GM21576 (cell line): ENCODE data around the gene LRP2.
"Not testable (repeated sequence)": the region's sequence is repeated elsewhere in the genome, so short reads cannot be mapped to it uniquely, and the experiment has no call there.

Experiments used
- ATAC-seq: cut with Tn5 transposase; IDR thresholded peaks from one replicate; pipeline ENCODE4 v1.9.1; 2021; ENCODE audit warnings: mild to moderate bottlenecking, moderate library complexity; ENCODE audit not compliant: unreplicated experiment

LRP2 gene

DNA sequence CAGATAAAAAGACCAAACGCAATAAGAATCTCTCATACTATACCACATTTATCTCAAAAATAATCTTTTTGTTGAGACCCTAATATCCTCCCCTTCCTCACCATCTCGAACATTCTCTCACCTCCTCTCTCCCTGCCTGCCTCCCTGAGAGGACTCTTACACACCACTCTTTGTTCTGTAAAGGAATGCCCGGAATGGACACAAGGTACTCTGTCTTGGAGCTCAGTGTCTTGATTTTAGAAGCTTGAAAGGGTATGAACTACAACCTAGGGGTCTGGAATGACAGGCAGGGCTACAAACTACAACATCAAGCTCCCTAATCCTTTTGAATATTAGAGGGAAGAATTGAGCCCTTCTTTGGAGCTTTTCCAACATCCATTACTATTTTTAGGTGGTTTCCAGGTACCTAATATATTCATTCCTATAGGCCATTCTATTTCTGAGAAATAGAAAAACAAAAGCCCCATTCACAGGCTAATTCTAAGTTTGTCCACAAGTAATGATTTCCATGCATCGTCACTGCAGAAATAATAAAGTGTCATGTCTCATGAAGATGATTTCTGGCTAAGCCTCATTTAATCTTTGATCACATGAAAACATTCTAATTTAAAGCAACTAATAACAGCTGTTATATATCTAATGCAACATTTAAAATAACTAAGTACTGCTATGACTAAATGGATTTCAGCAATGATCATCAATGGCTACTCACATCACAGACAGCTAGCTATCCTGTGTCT is 60.6 kb downstream of the LRP2 start:
- ATAC-seq: no peak

DNA sequence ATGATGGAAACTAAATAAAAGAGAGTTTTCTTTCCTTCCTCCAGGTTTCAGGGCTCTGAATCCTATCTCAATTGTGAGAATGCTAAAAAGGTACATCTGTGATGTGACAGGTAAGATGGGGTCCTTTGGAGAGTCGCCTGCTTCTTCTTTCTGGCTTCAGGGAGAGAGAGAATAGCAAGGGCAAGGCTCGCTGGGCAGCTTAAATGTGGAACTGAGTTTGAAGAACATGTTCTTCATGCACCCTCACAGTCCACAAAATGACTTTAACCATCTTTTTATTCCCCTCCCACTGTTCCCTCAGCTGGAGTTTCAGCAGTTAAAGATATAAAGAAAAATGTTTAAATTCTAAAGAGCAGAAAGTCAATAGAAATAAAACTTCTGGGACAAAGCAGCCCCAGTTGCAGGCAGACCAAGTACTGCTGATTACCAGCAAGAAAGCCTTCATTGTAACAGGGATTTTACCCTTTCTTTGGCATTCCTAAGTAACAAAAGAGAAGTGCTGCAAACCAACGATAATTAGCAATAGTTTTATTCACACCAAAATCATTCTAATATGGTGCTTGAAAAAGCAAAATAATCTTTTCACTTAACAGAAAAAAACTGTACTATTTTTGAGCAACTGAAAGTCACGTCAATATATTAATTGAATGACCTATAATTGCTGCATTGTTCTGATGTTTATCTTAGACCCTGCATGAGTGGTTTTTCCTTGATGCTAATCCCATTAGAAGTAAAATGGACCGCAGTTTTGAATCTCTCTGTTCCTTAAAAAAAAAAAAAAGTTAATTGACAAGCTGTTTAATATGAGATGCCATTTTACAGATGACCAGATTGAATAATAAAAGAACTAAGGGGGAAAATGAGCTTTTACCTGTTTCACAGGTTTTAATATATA is 61.5 kb downstream of the LRP2 start:
- no peak for ATAC-seq

DNA sequence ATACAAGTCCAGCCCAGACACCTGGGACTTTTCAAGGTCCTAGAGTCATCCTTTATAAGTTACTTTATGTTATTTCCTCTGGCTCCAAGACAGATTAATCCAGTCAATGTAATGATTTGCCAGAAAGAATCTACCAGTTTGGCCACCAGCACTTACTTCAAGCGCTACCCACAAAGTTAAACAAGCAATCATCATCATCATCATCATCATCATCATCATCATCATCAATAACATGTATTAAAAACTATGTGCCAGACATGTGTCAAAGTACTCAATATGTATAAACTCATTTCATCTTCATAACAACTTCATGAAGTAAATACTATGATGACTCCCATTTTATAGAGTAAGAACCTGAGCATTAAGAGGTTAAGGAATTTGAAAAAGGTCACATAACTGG is 64.3 kb downstream of the LRP2 start:
- ATAC-seq: no peak

DNA sequence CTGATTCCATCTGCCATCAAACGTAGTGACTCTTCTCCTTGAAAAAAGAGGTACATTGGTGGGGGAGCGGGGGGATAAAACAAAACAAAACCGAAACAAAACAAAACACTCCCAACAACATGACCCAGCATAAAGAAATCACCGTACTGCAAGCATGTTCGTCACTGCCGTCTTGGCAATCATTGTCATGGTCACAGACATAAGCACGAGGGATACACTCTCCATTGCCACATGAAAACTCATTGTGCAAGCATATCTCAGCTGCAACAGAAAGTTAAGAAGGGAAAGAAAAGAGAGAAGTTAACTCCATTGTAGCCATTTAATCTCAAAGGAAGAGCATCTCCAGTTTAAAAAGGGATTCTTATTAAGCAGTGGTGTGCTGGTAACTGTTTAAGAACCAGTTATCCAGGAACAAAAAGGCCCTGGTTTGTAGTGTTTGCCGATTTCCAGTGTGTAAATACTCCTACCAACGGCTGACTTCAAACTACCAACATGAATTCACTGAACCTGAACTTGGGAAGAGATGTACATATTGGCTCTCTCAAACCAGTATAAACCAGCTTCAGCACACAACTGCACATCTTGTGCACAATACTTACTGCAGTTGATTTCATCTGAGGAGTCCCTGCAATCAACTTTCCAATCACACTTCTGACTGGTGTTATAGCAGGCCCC is 68.2 kb downstream of the LRP2 start:
- no peak for ATAC-seq

DNA sequence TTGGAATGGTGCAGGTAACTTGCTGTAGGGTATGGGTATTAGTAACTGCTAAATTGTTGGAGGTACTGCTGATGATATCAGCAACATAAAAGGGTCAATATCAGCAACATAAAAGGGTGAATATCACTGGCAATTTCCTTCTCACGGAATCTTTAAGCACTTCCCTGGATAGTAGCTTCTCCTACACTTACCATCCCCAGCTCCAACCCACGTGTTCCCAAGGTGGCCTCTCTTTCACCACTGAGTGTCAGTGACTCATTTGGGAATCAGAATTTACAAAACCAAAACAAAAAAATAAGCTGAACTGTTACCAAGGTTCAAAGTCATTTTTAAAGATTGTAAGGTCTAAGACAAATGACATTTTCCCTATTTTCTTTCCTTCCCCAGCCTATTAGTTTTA is 70.8 kb downstream of the LRP2 start:
- ATAC-seq: no peak

DNA sequence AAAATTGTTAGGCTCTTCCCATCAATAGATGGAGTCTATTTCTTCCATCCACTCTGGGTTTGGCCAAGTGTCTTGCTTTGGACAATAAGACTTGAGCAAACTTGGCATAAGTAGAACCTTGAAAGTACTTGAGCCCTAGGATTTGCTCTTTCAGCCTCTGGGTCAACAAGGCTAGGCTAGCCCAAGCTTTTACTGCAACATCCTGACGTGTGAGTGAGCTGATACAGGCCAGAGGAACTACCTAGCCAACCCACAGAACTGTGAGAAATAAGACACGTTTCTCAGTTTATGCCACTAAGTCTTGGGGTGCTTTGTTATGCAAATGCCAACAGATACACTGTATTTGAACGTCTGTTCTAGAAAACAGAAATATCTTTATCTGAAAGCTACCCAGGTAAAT is 71.9 kb downstream of the LRP2 start:
- ATAC-seq: no peak

DNA sequence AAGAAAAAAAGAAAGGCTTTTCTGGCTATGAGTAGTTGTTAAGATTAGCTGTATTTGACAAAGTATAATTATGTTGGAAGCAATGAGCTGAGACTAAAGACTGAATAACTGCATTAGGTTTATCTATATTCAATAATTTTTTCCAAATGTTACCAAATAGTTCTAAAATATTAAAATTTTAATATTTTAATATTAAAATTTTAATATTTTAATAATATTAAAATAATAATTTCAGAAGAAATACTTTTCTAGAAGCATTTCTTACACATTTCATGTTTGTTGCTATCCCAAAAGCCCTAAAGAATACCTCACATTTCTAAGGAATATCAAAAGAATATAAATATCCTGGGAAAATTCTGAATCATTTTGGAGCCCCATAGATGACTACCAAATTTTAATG is 74.7 kb downstream of the LRP2 start:
- ATAC-seq: no peak

DNA sequence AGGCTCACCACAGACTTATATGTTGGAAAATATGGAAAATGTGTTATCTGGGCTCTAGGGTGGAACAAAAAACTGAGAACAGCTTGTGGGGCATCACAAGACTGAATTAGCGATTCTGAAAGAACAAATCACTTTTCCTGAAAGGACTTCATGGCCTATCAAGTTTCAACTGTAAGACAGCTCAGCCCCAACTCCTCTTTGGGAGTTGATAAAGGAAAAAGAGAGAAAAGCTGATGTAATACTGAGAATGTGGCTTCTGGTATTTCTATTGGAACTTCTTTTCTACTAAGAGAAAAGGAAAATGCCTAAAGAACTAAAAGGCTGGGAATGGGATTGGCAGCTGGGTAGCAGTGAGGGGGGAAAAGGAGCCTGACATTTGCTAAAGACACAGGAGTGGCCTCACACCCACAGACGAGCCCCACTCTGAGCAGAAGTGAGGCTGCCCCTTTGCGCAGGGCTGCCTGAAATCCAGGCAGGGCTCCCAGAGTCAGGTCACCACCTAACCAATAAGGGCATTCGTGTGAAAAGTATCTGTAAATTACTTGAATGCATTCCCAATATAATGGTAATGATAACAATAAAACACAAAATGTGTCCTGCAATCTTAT is 75.6 kb downstream of the LRP2 start:
- no peak for ATAC-seq

DNA sequence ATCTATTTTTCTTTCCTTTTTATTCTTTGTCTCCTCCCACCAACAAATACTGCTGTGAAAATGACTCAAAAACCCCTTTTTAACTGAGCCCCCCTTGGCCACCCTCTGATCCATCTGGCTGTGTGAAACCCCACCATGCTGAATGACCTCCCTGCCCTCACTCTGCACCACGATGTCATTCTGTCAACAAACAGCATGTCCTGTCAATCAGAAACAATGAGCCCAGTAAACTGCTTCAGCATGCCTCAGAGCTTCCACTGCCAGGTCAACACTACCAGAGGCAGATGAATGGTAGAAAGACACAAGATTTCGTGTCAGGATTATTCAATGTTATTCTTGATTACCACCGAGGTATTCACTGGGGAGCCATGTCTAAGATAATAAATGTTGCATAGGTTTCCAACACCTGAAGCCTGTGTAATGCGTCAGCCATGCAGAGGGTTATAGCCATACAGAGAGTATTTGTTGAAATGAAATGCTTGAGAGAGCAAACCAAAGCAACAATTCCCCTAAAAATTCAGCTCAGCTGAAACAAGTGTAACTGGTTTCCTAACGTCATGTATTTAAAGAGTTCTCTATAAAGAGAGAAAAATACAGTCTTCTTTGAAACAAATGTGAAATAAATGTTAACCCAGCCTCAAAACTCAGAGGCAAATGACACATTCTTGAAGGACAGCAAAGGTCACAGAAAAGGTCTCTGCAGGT is 76.7 kb downstream of the LRP2 start:
- ATAC-seq: no peak

DNA sequence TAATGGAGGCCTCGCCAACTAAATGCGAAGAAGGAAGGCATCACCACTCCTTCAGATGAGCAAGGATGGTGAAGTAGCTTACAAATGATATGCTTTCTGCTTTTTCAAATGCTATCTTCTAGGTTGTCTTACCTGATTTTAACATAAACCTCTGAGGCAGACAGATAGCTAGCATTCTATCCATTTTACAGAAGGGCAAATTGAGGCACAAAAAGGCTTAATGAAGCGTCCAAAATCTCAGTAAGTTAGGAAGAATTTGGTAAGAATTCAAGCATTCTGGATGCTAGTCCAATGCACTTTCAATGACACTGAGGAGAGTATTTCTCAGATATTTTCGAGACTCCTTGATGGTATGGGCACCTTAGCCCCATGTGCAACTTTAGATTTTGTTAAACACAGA is 81.8 kb downstream of the LRP2 start:
- no peak for ATAC-seq

DNA sequence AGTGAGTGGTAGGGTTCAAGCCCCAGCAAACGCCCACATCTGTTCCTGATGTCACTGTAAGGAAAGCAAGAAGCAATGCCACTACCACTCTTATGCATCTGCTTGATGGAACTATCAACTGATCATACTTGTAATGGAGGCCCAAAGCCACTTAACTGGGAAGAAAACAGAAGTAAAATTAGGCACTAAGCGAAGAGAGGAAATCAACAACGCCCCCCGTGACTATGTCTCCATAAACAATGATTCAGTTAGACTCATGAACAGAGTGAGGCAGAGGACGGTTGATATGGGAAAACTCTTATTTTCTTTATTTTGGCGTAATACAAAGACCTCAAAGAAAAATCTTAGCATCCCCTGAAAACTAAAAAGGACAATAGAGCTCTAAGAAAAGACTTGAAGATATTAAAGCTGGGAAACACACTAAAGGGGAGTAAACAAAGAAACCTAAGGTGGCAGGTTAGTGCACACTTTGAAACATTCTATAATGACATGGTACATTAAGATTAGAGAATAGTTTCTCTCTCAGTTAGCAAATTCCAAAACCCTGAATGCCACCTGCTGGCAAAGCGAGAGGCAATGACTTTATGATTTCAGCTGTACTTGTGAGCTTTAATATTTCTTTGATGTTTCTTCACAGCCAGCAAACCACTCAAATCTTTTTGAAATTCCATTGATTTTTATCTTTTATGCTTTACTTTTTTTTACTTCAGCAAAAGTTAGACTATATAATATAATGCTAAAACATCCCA is 86.5 kb downstream of the LRP2 start:
- ATAC-seq: no peak

DNA sequence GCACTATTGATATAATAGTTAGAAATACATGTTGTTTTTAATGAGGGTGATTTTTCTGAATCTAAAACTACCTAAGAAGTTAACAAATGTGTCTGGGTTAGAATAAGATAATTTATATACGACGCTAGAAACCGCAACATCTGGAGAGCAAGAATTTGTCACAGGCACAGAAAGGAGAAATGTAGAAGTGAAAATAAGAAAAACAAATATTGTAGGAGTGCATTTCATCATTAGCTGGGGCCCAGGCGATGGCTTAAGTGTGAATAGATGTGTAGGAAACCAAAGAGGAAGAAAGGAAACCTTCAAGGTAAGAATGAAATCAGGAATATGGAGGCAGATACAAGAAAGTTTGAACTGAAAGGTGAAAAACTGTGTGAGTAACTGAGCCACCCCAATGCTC is 90.3 kb downstream of the LRP2 start:
- ATAC-seq: no peak

DNA sequence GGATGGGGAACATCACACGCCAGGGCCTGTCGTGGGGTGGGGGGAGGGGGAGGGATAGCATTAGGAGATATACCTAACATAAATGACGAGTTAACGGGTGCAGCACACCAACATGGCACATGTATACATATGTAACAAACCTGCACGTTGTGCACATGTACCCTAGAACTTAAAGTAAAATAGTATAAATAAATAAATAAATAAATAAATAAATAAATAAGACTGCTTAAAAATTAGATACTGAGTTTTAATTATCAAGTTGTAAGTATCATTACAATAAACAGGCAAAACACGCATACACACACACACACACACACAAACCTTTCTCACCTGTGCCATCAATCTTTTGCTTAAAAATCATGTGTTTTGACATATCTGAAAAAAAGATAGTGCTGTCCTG is 91.8 kb downstream of the LRP2 start:
- ATAC-seq: not testable (repeated sequence)

DNA sequence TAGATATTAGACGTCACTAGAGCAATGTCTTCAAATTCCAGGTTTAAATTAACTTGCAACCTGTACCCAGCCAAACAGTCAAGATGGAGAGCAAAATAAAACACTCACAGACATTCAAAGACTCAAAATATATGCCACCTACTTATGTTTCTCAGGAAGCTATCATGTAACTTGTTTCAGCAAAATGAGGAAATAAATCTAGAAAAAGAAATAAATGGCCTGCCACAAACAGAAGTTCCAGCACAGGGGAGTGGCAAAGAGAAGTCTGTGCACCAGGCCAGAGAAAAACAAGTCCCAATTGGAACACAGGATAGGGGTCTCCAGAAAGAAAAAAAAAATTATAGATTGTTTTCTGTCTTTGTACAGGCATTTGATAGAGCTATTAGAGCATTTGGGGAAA is 96.7 kb downstream of the LRP2 start:
- ATAC-seq: no peak

DNA sequence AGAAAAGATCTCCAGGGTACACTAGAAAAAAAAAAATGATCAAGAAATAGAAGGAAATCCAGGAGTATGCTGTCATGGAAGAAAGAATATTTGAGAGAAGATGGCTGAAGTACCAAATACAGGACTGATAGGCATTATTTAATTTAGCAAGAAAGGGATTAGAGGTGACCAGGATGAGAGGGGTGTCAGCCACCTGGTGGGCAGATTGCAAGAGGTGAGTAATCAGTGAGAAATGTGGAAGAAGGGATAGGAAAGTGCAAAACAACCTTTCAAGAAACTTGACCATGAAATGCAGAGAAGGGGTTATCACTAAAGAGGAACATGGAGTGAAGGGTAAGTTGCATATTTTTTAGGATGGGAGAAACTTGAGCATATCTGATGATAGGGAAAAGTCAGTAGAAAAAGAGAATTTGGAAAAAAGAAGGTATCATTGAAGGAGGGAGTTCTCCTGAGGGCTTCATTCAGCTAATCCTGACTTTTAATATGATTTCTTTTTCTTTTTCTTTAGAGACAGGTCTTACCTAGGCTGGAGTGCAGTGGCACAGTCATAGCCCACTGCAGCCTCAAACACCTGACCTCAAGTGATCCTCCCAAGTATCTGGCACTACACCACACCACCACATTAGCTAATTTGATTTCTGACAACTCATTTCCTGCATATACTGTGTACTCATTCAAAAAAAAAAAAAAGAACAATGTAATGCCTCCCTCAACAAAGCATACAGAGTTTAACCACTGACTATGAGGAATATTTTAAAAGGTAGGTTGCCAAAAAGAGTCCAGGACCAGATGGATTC is 101.3 kb downstream of the LRP2 start:
- ATAC-seq: no peak

DNA sequence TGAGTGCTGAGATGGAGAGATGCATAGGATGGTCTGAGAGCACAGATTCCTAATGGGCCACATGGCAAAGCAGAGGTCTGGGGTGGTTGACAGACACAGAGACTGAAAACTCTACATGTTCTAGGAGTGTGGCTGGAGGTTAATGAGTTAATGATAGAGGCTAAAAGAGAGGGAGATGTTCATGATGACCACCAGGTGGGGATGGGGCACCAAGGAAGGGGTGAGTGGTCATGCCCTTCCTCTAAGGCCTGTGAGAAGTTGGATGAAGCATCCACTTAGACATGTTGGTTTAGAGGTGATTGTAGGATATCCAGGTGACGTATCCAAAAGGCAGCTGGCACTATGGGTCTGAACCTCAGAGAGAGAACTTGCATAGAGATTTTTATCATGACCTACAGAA is 102.1 kb downstream of the LRP2 start:
- ATAC-seq: no peak

DNA sequence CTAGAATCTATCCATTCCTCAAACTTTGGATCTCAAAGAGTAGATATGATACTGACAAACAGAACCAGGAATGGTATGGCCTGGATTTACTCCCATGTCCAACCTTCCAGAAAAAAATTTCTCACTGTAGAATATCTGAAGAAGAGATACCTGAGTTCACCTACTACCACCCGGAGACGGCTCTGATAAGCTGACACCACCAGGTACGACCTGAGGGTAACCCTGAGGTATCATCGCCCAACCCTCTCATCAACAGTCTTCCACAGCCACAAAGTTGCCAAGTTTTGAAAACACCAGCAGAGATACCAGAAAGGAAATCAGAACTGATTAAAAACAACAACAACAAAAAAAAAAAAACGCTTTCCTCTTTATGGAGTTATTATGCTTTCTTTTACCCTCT is 102.9 kb downstream of the LRP2 start:
- no peak for ATAC-seq

DNA sequence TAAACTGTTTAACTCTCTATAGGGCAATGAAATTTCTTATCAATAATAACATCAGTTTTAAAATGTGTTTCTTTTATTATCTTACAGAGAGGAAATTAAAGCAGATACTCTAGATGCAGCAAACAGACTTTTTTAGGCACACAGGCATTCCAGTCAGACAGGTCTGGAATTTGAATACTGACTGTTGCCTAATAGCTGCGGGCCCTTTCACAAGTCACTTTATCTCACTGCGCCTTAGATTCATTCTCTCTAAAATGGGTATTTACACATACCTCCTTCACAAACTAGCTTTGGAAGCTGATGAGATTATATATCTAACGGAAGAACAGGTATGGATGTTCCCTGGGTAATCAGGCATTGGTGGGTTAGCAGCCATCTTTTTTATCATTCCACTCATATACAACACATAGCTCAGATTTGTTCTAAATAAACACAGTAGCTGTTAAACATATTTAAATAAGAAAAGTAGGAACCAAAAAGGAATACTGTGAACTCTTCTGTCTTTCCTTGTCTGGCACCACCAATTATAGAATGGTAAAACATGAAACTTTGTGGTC is 104.2 kb downstream of the LRP2 start:
- ATAC-seq: no peak

DNA sequence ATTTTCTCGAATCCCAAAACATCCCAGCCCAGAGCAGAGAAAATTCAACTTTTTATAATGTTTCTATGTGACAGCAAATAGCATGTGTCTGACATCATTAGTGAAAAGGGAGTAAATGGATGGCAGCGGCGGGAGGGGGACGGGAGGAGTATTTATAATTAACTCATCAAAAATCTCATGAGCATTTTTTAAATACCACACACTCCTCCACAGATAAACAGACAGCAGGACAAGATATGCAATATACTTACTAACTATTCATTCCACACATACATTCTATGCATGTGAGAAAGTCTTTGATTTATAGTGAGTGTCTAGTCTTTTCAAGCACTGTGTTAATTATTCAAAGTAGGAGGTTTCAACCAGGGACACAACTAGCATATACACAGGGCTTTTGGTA is 107.6 kb downstream of the LRP2 start:
- ATAC-seq: no peak
